Measurements from ENCODE around the gene TMPRSS2. TPM values are rescaled to one million over a fixed set of nuclear protein-coding genes. Genes with fewer than 3 reads are reported as not detected.

TMPRSS2 gene
- total and polyA plus RNA-seq, 2 of the 13 experiments (the other 11 are each of a cell fraction or from before 2014, with no cell fraction given), result 1.7 to 1.8 TPM

DNA sequence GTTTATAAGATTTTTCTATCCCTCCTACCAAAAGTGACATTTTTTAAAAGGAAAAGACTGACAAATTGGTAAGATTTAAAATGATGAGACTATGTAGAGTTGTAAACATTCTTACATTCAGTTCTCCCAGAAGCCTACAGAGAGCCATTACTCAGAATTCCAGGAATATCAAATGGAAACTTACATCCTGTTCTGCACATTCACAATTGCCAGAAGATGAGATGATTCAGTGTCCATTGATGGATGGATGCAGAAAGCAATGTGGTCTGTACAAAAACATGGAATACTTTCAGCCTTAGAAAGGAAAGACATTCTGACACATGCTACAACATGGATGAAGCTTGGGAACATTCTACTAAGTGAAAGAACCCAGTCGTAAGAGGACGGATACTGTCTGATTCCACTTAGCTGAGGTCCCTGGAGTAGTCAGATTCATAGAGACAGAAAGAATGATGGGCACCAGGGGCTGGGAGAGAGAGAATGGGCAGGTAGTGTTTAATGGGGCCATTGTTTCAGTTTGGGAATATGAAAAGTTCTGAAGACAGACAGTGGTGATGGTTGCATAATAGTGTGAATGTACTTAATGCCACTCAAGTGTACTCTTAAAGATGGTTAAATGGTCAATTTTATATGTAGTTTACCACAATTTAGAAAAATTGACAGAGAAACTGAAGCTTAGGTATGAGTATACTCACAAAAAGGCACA, 65.3 kb downstream of the TMPRSS2 start:
- Histone ChIP-seq H3K79me2 (ENCODE audit: insufficient read depth, low read length) (no peaks in the 10 kb centered on the region), H3K27me3 (ENCODE audit: control insufficient read depth in 1 of 2, insufficient read depth in 2 of 2, low read length in 2 of 2) (no peaks in the 10 kb centered on the region), H3K4me2 (ENCODE audit: low read depth, low read length) (no peak overlapping the region), H3K36me3 (replicated peaks in 1 of 2; ENCODE audit: control insufficient read depth in 1 of 2, insufficient read depth in 2 of 2, low read length in 2 of 2) (no peaks in the 10 kb centered on the region), H4K20me1 (ENCODE audit: insufficient read depth, low read length) (no peaks in the 10 kb centered on the region), H3K27ac (ENCODE audit: extremely low read length, insufficient read depth, low read length) (no peak overlapping the region), H3K4me1 (ENCODE audit: insufficient read depth, low read length) (no peaks in the 10 kb centered on the region), H2AFZ (ENCODE audit: low read length) (no peak overlapping the region), H3K4me3 (replicated peaks in 1 of 3; ENCODE audit: insufficient read depth in 1 of 3, low read depth in 2 of 3, low read length in 3 of 3) (no peak overlapping the region), H3K9me3 (ENCODE audit: low read length) (no peaks in the 10 kb centered on the region), H3K9ac (ENCODE audit: insufficient read depth, low read depth, low read length) (no peak overlapping the region)
- ChIA-PET POLR2A (no interaction called here), CTCF (ENCODE audit: low intra/inter-chr PET ratio, low total read pairs) (no interaction called here)
- ATAC-seq, result no peak
- WGBS (ENCODE audit: low lambda C conversion rate), result 95% methylated on average over 2 of the region's 2 CpGs
- no TSS peak for BruUV-seq (replicated peaks)
- DNase-seq (ENCODE audit: low spot score), result no peak
- intact Hi-C loops (cut with micrococcal nuclease; ENCODE audit: unreplicated experiment) (no loop called here), in situ Hi-C loops (cut with HindIII; ENCODE audit: extremely low pct_ligation_motif_present, low pct_unique_long_range_greater_than_20kb) (no loop called here)
- TF ChIP-seq ZBTB8A (CRISPR knock-in tag; IDR thresholded peaks at IDR 0.05; ENCODE audit: borderline replicate concordance, low read depth) (no peak), ZNF619 (CRISPR knock-in tag; IDR thresholded peaks at IDR 0.05) (no peak), CAMTA2 (CRISPR knock-in tag; IDR thresholded peaks at IDR 0.05; ENCODE audit: borderline replicate concordance) (no peak), MAFG (CRISPR knock-in tag; IDR thresholded peaks at IDR 0.05) (no peak), PPARG (CRISPR knock-in tag; conservative IDR thresholded peaks at IDR 0.05) (no peak), ZNF225 (CRISPR knock-in tag; IDR thresholded peaks at IDR 0.05) (no peak), SP2 (CRISPR knock-in tag; IDR thresholded peaks at IDR 0.05) (no peak), DMTF1 (CRISPR knock-in tag; IDR thresholded peaks at IDR 0.05) (no peak), ZNF468 (CRISPR knock-in tag; IDR thresholded peaks at IDR 0.05) (no peak), SAFB2 (CRISPR knock-in tag; IDR thresholded peaks at IDR 0.05; ENCODE audit: borderline replicate concordance, low read depth) (no peak)
- FAIRE-seq, result no peak

Data from HepG2 (cell line).